ENCODE results near the gene CIDEA. TPM values are rescaled to one million over a fixed set of nuclear protein-coding genes. Genes with fewer than 3 reads are reported as not detected.

The CIDEA gene
- total and polyA plus RNA-seq, 2 donors (not counting 1 experiment from before 2014, with no cell fraction given) = 0.12 to 1.7 TPM

DNA sequence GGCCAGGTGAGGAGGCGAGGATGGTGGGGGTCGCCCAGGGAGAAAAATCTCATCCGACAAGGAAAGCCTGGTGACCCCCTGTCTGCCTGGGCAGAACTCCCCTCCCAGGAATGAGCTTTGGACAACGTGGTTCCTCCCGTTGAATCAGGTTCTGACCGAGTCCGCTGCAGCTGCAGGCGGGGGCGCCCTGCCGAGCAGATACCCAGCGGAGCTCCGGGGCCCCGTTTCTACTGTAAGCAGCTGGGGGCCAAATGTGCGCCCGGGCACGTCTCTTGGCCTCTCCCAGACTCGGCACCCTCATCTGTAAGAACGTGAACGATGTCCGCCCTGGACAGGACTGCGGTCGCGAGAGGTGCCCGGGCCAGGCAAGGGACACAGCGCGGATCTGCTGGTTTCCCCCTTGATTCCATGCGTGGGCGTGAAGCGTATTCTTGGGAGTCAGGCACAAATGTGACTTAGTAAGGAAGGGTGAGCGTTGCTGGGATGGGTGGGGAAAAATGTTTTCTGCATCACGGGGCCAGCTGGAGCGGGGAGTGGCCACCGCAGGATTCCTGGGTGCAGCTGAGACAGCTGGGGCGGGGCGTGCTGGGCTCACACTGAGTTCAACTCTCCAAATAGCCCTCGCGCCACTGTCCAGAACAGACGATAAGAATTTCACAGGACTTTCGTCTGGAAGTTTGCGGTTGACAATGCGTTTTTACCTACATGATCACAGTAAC is 33.7 kb downstream of the CIDEA start:
- peaks cover 11% of the 10 kb centered on the region for H3K4me1 ChIP-seq (ENCODE audit: control insufficient read depth, extremely low read depth, insufficient read depth, low read length)
- TF ChIP-seq CTCF (conservative IDR thresholded peaks at IDR 0.05 in 1 of 2, IDR thresholded peaks at IDR 0.05 in 1 of 2; ENCODE audit: low read depth in 1 of 2, low read length in 2 of 2) (no peak), EZH2 (IDR thresholded peaks at IDR 0.05; ENCODE audit: low read length, missing control alignments) (no peak)
- peak overlapping the region; percentile 52 for H2AFZ ChIP-seq (ENCODE audit: low read length)
- H3K4me2 ChIP-seq (ENCODE audit: extremely low read depth, insufficient read depth, low read length) = peak overlapping the region; percentile 82
- peak; percentile 86 to 98 for DNase-seq (ENCODE audit: low read depth in 2 of 2)
- no peaks in the 10 kb centered on the region for H3K9me3 ChIP-seq (ENCODE audit: control insufficient read depth, insufficient read depth, low read depth, low read length)
- peak overlapping the region; percentile 66 for H3K9ac ChIP-seq (ENCODE audit: insufficient read depth, low read length)
- H3K27ac ChIP-seq (ENCODE audit: insufficient read depth, low read length) = peak overlapping the region; percentile 92
- no peaks in the 10 kb centered on the region for H4K20me1 ChIP-seq (ENCODE audit: control insufficient read depth, extremely low read depth, insufficient read depth, low read length)
- peak overlapping the region; percentile 32 to 61 (median 49) for H3K4me3 ChIP-seq (replicated peaks in 1 of 4; ENCODE audit: control extremely low read depth in 1 of 4, insufficient read depth in 1 of 4, low read depth in 3 of 4, low read length in 4 of 4)
- H3K79me2 ChIP-seq (ENCODE audit: control insufficient read depth, insufficient read depth, low read length) = no peaks in the 10 kb centered on the region
- H3K36me3 ChIP-seq (ENCODE audit: control insufficient read depth, insufficient read depth, low read length) = no peaks in the 10 kb centered on the region
- H3K27me3 ChIP-seq (ENCODE audit: control insufficient read depth, insufficient read depth, low read length) = no peaks in the 10 kb centered on the region

GRCh38 chr18:12288403-12288755 is 34.2 kb downstream of the CIDEA start:
- Histone ChIP-seq H3K4me1 (ENCODE audit: control insufficient read depth, extremely low read depth, insufficient read depth, low read length) (peaks cover 11% of the 10 kb centered on the region), H3K27me3 (ENCODE audit: control insufficient read depth, insufficient read depth, low read length) (no peaks in the 10 kb centered on the region), H3K4me3 (replicated peaks in 1 of 4; ENCODE audit: control extremely low read depth in 1 of 4, insufficient read depth in 1 of 4, low read depth in 3 of 4, low read length in 4 of 4) (peak overlapping the region in 3 of 4 experiments; percentile 3 to 61 (median 55)), H3K79me2 (ENCODE audit: control insufficient read depth, insufficient read depth, low read length) (no peaks in the 10 kb centered on the region), H2AFZ (ENCODE audit: low read length) (peak overlapping the region; percentile 4), H3K9me3 (ENCODE audit: control insufficient read depth, insufficient read depth, low read depth, low read length) (no peaks in the 10 kb centered on the region), H4K20me1 (ENCODE audit: control insufficient read depth, extremely low read depth, insufficient read depth, low read length) (no peaks in the 10 kb centered on the region), H3K9ac (ENCODE audit: insufficient read depth, low read length) (no peak overlapping the region), H3K36me3 (ENCODE audit: control insufficient read depth, insufficient read depth, low read length) (no peaks in the 10 kb centered on the region), H3K4me2 (ENCODE audit: extremely low read depth, insufficient read depth, low read length) (peak overlapping the region; percentile 74), H3K27ac (ENCODE audit: insufficient read depth, low read length) (peak overlapping the region; percentile 92)
- no peak for DNase-seq (ENCODE audit: low read depth in 2 of 2)
- no peak for TF ChIP-seq CTCF (conservative IDR thresholded peaks at IDR 0.05 in 1 of 2, IDR thresholded peaks at IDR 0.05 in 1 of 2; ENCODE audit: low read depth in 1 of 2, low read length in 2 of 2)
- no peak for TF ChIP-seq EZH2 (IDR thresholded peaks at IDR 0.05; ENCODE audit: low read length, missing control alignments)

- Histone ChIP-seq H2AFZ (ENCODE audit: low read length) (no peak overlapping the region), H3K27ac (ENCODE audit: insufficient read depth, low read length) (no peak overlapping the region), H3K4me2 (ENCODE audit: extremely low read depth, insufficient read depth, low read length) (no peak overlapping the region), H3K36me3 (ENCODE audit: control insufficient read depth, insufficient read depth, low read length) (no peaks in the 10 kb centered on the region), H3K9me3 (ENCODE audit: control insufficient read depth, insufficient read depth, low read depth, low read length) (no peaks in the 10 kb centered on the region), H3K4me1 (ENCODE audit: control insufficient read depth, extremely low read depth, insufficient read depth, low read length) (peaks cover 11% of the 10 kb centered on the region), H3K4me3 (replicated peaks in 1 of 4; ENCODE audit: control extremely low read depth in 1 of 4, insufficient read depth in 1 of 4, low read depth in 3 of 4, low read length in 4 of 4) (no peak overlapping the region), H4K20me1 (ENCODE audit: control insufficient read depth, extremely low read depth, insufficient read depth, low read length) (no peaks in the 10 kb centered on the region), H3K79me2 (ENCODE audit: control insufficient read depth, insufficient read depth, low read length) (no peaks in the 10 kb centered on the region), H3K9ac (ENCODE audit: insufficient read depth, low read length) (no peak overlapping the region), H3K27me3 (ENCODE audit: control insufficient read depth, insufficient read depth, low read length) (no peaks in the 10 kb centered on the region)
- TF ChIP-seq CTCF (conservative IDR thresholded peaks at IDR 0.05 in 1 of 2, IDR thresholded peaks at IDR 0.05 in 1 of 2; ENCODE audit: low read depth in 1 of 2, low read length in 2 of 2) (no peak), EZH2 (IDR thresholded peaks at IDR 0.05; ENCODE audit: low read length, missing control alignments) (no peak)
- DNase-seq (ENCODE audit: low read depth in 2 of 2) = no peak
These were observed 35.9 kb downstream of the CIDEA start for GRCh38 chr18:12290086-12290485.
